Suprapubic skin (tissue), 4 donors: ENCODE data around the gene HEATR9. TPM values are rescaled to one million over a fixed set of nuclear protein-coding genes. Genes with fewer than 3 reads are reported as not detected.

ENCODE experiments used
- DNase-seq, 2 donors: peaks; one replicate each; pipeline ENCODE4 v3.0.0-alpha.2; 2019; ENCODE audit warnings: low spot score in 2 of 2
- H3K27ac ChIP-seq: fragments of 200-600 bp; sonication (generic); one replicate; pipeline ENCODE4 v1.5.1; 2019
- H3K27me3 ChIP-seq: fragments of 200-600 bp; sonication (generic); one replicate; pipeline ENCODE4 v1.5.1; 2019
- H3K36me3 ChIP-seq: fragments of 200-600 bp; sonication (generic); one replicate; pipeline ENCODE4 v1.5.1; 2019
- H3K4me1 ChIP-seq: fragments of 200-600 bp; sonication (generic); one replicate; pipeline ENCODE4 v1.5.1; 2019
- H3K4me3 ChIP-seq: fragments of 200-600 bp; sonication (generic); one replicate; pipeline ENCODE4 v1.5.1; 2019; ENCODE audit warnings: mild to moderate bottlenecking
- H3K9me3 ChIP-seq: fragments of 200-600 bp; sonication (generic); one replicate; pipeline ENCODE4 v1.5.1; 2019
- EP300 ChIP-seq: sonication (generic); formaldehyde crosslinking; IDR thresholded peaks from one replicate; pipeline ENCODE4 v1.6.1; 2017; ENCODE audit warnings: antibody characterized with exemption
- POLR2A ChIP-seq, 2 donors: fragments of 450-650 bp; IDR thresholded peaks; one replicate each; pipeline ENCODE4 v1.6.1; 2017; ENCODE audit warnings: antibody characterized with exemption in 2 of 2, mild to moderate bottlenecking in 2 of 2, moderate library complexity in 2 of 2
- POLR2AphosphoS5 ChIP-seq, 3 donors: sonication (generic); formaldehyde crosslinking; IDR thresholded peaks; one replicate each; pipeline ENCODE4 v1.6.1; 2017; ENCODE audit warnings: antibody characterized with exemption in 3 of 3
- WGBS: methylation state at CpG from one replicate; pipeline ENCODE4 v1.1.5; 2018; 5-methylcytosine and 5-hydroxymethylcytosine counted together
- total RNA-seq, 4 donors: library from RNA; depleted of rRNA; stranded (reverse); fragments of >200 nt; gene quantifications; one replicate each; pipeline ENCODE4 v1.1.0, GENCODE V29; 2016
- TF ChIP-seq, protein P1 (sequence below), 2 donors: fragments of 200-600 bp in 1 of 2; fragments of 450-650 bp in 1 of 2; sonication (generic) in 1 of 2; IDR thresholded peaks; one replicate each; pipeline ENCODE4 v1.5.1; 2016 to 2019; ENCODE audit warnings: antibody characterized with exemption in 2 of 2, mild to moderate bottlenecking in 1 of 2, moderate library complexity in 1 of 2

The HEATR9 gene, protein sequence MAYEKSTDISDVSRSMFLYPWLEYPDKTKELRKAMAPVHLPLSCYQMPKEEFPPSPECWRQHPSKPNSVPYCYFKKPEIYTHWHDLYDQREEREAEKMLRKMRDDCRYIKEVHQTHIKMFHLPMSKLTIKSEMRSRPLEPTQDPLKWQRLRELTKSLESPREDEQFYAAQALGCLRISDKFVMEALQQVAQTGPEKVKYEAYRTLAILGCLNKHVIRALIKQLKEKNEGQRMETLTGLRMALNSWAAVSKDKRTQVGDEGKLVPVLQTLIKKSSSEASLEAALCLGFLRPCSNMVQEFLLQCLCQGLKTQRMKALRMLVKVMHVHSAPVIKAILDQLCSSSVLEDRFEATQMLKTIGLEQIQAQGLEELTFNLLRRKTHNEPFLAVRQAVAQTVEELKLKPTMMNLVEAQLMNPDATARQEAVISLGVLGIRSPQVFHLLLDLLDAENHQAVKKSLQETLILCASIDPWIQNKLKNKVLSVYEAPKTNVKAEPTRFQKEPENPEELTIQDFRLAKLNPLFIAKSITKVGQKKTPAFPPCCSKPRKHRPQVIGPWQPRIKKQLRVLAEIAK
- not detected for total RNA-seq

DNA sequence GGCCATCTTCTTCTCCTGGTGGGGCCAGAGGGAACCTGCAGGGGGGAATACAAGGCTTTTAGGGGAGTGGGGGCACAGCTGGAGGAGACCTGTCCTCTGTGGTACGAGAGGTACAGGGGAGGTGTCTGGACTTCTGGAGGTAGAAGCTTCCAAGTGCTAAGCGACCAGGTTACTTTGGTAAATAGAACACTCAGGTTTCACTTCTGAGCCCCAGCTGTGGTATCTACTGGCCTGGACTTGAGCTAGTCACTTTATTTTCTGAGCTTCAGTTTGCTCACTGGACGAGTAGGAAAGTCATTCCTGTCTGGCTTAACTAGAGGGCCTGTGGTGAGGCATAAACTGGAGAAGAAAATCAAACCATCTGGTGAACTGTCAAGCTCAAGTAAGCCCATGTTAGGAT is at the start of gene HEATR9:
Gene HEATR9, minus strand, starts transcription at position 155 of the 400 bp plus-strand sequence. Its CDS starts 149 bp downstream, at position 6.
- no peak for DNase-seq
- H3K4me1 ChIP-seq: no peaks in the 10 kb centered on the region
- H3K36me3 ChIP-seq: no peaks in the 10 kb centered on the region
- TF ChIP-seq POLR2AphosphoS5 (IDR thresholded peaks at IDR 0.05) (no peak), EP300 (no peak), POLR2A (IDR thresholded peaks at IDR 0.05) (no peak)
- TF ChIP-seq, protein P1, sequence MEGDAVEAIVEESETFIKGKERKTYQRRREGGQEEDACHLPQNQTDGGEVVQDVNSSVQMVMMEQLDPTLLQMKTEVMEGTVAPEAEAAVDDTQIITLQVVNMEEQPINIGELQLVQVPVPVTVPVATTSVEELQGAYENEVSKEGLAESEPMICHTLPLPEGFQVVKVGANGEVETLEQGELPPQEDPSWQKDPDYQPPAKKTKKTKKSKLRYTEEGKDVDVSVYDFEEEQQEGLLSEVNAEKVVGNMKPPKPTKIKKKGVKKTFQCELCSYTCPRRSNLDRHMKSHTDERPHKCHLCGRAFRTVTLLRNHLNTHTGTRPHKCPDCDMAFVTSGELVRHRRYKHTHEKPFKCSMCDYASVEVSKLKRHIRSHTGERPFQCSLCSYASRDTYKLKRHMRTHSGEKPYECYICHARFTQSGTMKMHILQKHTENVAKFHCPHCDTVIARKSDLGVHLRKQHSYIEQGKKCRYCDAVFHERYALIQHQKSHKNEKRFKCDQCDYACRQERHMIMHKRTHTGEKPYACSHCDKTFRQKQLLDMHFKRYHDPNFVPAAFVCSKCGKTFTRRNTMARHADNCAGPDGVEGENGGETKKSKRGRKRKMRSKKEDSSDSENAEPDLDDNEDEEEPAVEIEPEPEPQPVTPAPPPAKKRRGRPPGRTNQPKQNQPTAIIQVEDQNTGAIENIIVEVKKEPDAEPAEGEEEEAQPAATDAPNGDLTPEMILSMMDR (IDR thresholded peaks at IDR 0.05): no peak
- H3K27ac ChIP-seq: no peak within 1 kb of the TSS
- WGBS: 81% methylated on average over 3 of the region's 3 CpGs
- no peak within 1 kb of the TSS for H3K4me3 ChIP-seq
- no peaks in the 10 kb centered on the region for H3K27me3 ChIP-seq
- no peaks in the 10 kb centered on the region for H3K9me3 ChIP-seq

DNA sequence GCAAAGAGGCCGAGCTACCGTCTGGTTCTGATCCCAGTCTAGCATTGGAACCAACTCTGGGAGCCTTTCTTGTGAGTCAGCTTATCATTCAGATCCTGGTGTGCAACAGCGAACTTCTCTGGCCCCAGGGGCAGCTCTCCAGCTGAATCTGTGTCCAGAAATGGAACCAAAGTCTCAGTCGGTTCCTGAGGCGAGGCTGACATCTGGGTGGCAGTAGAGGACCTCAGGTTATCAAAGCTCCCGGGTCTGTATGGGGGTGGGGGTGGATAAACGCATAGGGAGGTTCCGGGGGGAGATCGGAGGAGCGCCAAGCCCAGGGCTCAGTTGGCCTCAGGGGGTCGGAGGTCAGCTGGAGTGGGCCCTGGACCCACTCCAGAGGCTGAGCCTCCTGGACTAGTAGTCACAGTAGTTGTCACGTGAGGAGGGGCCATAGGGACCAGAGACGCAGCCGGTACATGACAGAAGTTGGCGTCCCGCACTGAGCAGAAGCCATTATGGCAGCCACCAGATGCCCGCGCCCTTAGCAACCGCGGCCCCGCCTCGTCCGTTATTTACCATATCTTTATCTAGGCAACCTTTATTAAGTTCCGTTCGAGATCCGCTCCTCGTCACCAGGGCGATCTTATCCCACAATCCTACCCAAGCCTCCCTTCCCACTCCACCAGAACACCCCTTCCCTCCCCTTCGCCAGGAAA is 49.0 kb upstream of the HEATR9 start:
- Histone ChIP-seq H3K36me3 (no peaks in the 10 kb centered on the region), H3K27ac (no peak overlapping the region), H3K4me1 (no peaks in the 10 kb centered on the region), H3K4me3 (no peak overlapping the region), H3K9me3 (no peaks in the 10 kb centered on the region), H3K27me3 (no peaks in the 10 kb centered on the region)
- TF ChIP-seq POLR2A (IDR thresholded peaks at IDR 0.05) (no peak), POLR2AphosphoS5 (IDR thresholded peaks at IDR 0.05) (no peak), EP300 (no peak)
- TF ChIP-seq, protein P1 (IDR thresholded peaks at IDR 0.05): no peak
- no peak for DNase-seq
- WGBS: 91% methylated on average over 29 of the region's 29 CpGs

DNA sequence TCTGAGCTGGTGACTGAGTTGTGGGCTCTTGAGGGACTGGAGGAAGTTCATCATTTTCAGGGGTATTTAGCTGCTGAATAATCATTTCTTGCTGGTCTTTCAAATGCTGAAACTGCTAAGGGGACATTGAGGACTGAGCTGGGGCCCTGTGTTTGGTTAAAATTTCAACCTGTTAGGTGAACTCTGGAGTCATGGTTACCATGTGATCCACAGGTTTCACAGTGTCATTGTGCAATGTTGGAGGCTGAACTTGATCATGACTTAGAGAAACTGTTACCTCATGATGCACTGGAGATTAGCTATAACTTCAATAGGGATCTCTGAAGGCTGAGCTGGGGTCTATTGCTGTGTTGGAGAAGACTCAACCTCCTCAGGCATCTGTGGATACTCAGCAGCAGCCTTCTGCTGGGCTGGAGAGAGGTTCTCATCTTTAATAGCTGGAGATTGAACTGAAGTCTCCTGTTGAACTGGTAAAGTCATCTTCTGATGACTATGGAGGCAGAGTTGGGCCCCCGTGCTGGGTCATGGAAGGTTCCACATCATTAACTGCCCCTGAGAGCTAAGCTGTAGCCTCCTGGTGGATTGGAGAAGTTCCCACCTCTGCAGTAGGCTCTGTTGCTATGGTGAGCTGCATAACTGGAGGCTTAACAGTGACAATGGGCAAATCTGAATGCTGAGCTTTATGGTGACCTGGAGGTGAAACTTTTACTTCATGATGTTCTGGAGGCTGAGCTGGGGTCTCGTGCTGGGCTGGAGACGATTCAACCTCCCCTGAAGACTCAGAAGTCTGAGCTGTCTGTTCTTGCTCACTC is 46.7 kb upstream of the HEATR9 start:
- 93% methylated on average over 3 of the region's 3 CpGs for WGBS
- H3K9me3 ChIP-seq: no peaks in the 10 kb centered on the region
- no peak overlapping the region for H3K4me3 ChIP-seq
- H3K36me3 ChIP-seq: no peaks in the 10 kb centered on the region
- H3K27me3 ChIP-seq: no peaks in the 10 kb centered on the region
- no peaks in the 10 kb centered on the region for H3K4me1 ChIP-seq
- no peak for DNase-seq
- no peak overlapping the region for H3K27ac ChIP-seq
- TF ChIP-seq POLR2AphosphoS5 (IDR thresholded peaks at IDR 0.05) (no peak), POLR2A (IDR thresholded peaks at IDR 0.05) (no peak)

DNA sequence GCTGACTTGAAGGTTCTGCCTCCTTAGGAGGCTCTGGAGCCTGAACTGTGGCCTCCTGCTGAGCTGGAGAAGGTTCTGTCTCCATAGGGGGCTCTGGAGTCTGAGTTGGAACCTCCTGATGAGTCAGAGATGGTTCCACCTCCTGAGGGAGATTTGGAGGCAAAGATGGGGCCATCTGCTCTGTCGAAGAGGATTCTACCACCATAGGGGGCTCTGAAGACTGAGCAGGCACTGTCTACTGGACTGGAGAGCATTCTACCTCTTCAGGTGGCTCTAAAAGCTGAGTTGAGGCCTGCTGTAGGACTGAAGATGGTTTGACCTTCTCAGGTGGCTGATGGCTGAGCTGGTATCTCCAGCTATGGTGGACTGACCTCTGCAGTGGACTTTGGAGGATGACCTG is 45.7 kb upstream of the HEATR9 start:
- Histone ChIP-seq H3K27ac (no peak overlapping the region), H3K36me3 (no peaks in the 10 kb centered on the region), H3K4me1 (no peaks in the 10 kb centered on the region), H3K9me3 (no peaks in the 10 kb centered on the region), H3K27me3 (no peaks in the 10 kb centered on the region), H3K4me3 (no peak overlapping the region)
- whole genome bisulfite sequencing: no CpG with 5 or more reads among the region's 1 CpG
- DNase-seq: peak in 1 of 2 donors; percentile 12
- TF ChIP-seq POLR2AphosphoS5 (IDR thresholded peaks at IDR 0.05) (no peak), EP300 (no peak), POLR2A (IDR thresholded peaks at IDR 0.05) (no peak)
- TF ChIP-seq, protein P1 (IDR thresholded peaks at IDR 0.05): no peak

DNA sequence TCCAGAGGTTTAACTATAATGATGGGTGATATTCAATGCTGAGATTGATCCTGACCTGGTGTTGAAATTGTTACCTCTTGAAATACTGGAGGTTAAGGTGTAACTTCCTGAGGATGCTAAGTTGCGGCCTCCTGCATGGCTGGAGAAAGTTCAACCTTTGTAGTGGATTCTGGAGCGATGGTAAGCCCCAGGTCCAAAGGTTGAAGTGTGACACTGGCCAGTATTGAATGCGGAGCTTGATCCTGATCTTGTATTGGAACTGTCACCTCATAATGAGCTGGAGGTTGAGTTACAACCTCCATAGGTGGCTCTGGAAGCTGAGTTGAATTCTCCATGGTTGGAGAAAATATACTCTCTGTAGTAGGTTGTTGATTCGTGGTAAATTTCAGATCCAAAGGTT is 44.9 kb upstream of the HEATR9 start:
- 79% methylated on average over 4 of the region's 4 CpGs for WGBS
- Histone ChIP-seq H3K36me3 (no peaks in the 10 kb centered on the region), H3K9me3 (no peaks in the 10 kb centered on the region), H3K4me1 (no peaks in the 10 kb centered on the region), H3K4me3 (no peak overlapping the region), H3K27me3 (no peaks in the 10 kb centered on the region), H3K27ac (no peak overlapping the region)
- DNase-seq: no peak
- TF ChIP-seq POLR2A (IDR thresholded peaks at IDR 0.05): no peak
- TF ChIP-seq, protein P1 (IDR thresholded peaks at IDR 0.05): no peak
- no peak for TF ChIP-seq POLR2AphosphoS5 (IDR thresholded peaks at IDR 0.05)
- TF ChIP-seq EP300: no peak
